Eye (tissue), 1 donor: ENCODE measurements around the gene TXNL4A.

Experiments
- DNase-seq: peaks from one replicate; pipeline ENCODE4 v3.0.0-alpha.2; 2015

TXNL4A gene

GRCh38 chr18:79963658-79964329, 24.6 kb downstream of the TXNL4A start:
- no peak for DNase-seq

GRCh38 chr18:79962835-79963657, 25.3 kb downstream of the TXNL4A start:
- peak; percentile 18 for DNase-seq

GRCh38 chr18:79962311-79962710, 26.1 kb downstream of the TXNL4A start:
- DNase-seq = no peak

- DNase-seq = peak; percentile 26
These were observed 26.7 kb downstream of the TXNL4A start for GRCh38 chr18:79961527-79962291.

GRCh38 chr18:79960921-79961526, 27.3 kb downstream of the TXNL4A start:
- peak; percentile 8 for DNase-seq

- peak; percentile 23 for DNase-seq
These were observed 28.1 kb downstream of the TXNL4A start for GRCh38 chr18:79960161-79960801.

- no peak for DNase-seq
These were observed 29.4 kb downstream of the TXNL4A start for GRCh38 chr18:79958981-79959380.

GRCh38 chr18:79956276-79956675, 32.1 kb downstream of the TXNL4A start:
- DNase-seq = no peak

GRCh38 chr18:79955302-79956075, 32.9 kb downstream of the TXNL4A start:
- no peak for DNase-seq

GRCh38 chr18:79954791-79955190, 33.6 kb downstream of the TXNL4A start:
- DNase-seq = no peak

GRCh38 chr18:79953971-79954651, 34.3 kb downstream of the TXNL4A start:
- DNase-seq = no peak

GRCh38 chr18:79952996-79953559, 35.3 kb downstream of the TXNL4A start:
- peak; percentile 33 for DNase-seq

GRCh38 chr18:79952456-79952995, 35.8 kb downstream of the TXNL4A start:
- DNase-seq = no peak

- DNase-seq = peak; percentile 95
These were observed 36.6 kb downstream of the TXNL4A start, which contains the start of gene SLC66A2 for GRCh38 chr18:79951545-79952455. SLC66A2 (minus strand) TSS chr18:79951653; CDS start chr18:79950926, 727 bp downstream.

- DNase-seq = peak; percentile 58
These were observed 37.6 kb downstream of the TXNL4A start for GRCh38 chr18:79950515-79951341.

GRCh38 chr18:79949697-79950487, 38.5 kb downstream of the TXNL4A start:
- DNase-seq = peak; percentile 7

GRCh38 chr18:79948719-79949411, 39.5 kb downstream of the TXNL4A start:
- DNase-seq = no peak
